ENCODE results near the gene RTTN.

DNA sequence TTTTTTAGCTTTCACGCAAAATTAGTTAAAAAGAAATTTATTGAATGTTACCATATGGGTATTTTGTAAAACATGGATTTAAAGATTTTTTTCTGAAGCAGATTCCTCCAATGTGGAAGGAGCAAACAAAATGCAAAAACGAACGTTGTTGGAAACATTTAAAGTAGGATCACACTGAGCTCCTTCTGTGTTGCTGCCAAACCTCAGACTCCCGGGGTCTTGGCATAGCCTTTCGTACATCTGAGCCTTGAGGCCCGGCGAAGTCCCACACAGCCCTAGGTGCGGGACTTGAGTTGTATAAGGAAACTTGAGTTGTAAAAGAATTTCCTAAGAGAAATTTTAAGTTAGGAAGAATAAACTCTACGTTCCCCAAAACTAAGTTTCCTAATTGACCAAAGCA, 205.8 kb downstream of the RTTN start:
- TF ChIP-seq, protein P1, sequence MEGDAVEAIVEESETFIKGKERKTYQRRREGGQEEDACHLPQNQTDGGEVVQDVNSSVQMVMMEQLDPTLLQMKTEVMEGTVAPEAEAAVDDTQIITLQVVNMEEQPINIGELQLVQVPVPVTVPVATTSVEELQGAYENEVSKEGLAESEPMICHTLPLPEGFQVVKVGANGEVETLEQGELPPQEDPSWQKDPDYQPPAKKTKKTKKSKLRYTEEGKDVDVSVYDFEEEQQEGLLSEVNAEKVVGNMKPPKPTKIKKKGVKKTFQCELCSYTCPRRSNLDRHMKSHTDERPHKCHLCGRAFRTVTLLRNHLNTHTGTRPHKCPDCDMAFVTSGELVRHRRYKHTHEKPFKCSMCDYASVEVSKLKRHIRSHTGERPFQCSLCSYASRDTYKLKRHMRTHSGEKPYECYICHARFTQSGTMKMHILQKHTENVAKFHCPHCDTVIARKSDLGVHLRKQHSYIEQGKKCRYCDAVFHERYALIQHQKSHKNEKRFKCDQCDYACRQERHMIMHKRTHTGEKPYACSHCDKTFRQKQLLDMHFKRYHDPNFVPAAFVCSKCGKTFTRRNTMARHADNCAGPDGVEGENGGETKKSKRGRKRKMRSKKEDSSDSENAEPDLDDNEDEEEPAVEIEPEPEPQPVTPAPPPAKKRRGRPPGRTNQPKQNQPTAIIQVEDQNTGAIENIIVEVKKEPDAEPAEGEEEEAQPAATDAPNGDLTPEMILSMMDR (IDR thresholded peaks at IDR 0.05; ENCODE audit: borderline replicate concordance, extremely low read depth, low read length, poor library complexity, severe bottlenecking) = no peak
- no peak for TF ChIP-seq EZH2 (IDR thresholded peaks at IDR 0.05; ENCODE audit: borderline replicate concordance, low read depth, low read length, severe bottlenecking)
